ENCODE results near the gene IFT122.

DNA sequence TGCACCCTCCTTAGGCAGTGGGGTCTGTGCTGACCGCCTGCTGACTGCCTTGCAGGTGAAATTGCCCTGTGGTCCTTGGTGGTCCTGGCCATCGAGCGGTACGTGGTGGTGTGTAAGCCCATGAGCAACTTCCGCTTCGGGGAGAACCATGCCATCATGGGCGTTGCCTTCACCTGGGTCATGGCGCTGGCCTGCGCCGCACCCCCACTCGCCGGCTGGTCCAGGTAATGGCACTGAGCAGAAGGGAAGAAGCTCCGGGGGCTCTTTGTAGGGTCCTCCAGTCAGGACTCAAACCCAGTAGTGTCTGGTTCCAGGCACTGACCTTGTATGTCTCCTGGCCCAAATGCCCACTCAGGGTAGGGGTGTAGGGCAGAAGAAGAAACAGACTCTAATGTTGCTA lies 90.8 kb downstream of the IFT122 start:
- TF ChIP-seq MYC (IDR thresholded peaks at IDR 0.05; ENCODE audit: borderline replicate concordance, low read length) (no peak), KDM1A (IDR thresholded peaks at IDR 0.05; ENCODE audit: low read depth) (no peak), FOSL2 (IDR thresholded peaks at IDR 0.05) (no peak), FOSL2 (CRISPR knock-in tag; IDR thresholded peaks at IDR 0.05) (no peak), EP300 (IDR thresholded peaks at IDR 0.05) (no peak), POLR2AphosphoS2 (conservative IDR thresholded peaks at IDR 0.05; ENCODE audit: low read length) (no peak)
- TF ChIP-seq, protein P1, sequence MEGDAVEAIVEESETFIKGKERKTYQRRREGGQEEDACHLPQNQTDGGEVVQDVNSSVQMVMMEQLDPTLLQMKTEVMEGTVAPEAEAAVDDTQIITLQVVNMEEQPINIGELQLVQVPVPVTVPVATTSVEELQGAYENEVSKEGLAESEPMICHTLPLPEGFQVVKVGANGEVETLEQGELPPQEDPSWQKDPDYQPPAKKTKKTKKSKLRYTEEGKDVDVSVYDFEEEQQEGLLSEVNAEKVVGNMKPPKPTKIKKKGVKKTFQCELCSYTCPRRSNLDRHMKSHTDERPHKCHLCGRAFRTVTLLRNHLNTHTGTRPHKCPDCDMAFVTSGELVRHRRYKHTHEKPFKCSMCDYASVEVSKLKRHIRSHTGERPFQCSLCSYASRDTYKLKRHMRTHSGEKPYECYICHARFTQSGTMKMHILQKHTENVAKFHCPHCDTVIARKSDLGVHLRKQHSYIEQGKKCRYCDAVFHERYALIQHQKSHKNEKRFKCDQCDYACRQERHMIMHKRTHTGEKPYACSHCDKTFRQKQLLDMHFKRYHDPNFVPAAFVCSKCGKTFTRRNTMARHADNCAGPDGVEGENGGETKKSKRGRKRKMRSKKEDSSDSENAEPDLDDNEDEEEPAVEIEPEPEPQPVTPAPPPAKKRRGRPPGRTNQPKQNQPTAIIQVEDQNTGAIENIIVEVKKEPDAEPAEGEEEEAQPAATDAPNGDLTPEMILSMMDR (IDR thresholded peaks at IDR 0.05) = no peak
- TF ChIP-seq, protein P2, sequence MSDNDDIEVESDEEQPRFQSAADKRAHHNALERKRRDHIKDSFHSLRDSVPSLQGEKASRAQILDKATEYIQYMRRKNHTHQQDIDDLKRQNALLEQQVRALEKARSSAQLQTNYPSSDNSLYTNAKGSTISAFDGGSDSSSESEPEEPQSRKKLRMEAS (IDR thresholded peaks at IDR 0.05) = no peak
